Common myeloid progenitor, CD34-positive (primary cell): ENCODE measurements around the gene TNKS2.

ENCODE experiments used
- CTCF ChIA-PET: fragments of 350-600 bp; sonication (Branson Sonifier 250); formaldehyde crosslinking; loops from one replicate; lab custom pipeline; 2021; ENCODE audit warnings: antibody characterized with exemption; lab: Charles Lee
- POLR2A ChIA-PET: fragments of 350-600 bp; sonication (Branson Sonifier 250); formaldehyde crosslinking; loops from one replicate; lab custom pipeline; 2021; ENCODE audit warnings: antibody characterized with exemption; lab: Charles Lee
- DNase-seq, 3 donors: peaks; one replicate each; pipeline versions ENCODE4 v3.0.0 to v3.0.0-alpha.2; 2013
- H3K27ac ChIP-seq, 2 experiments: 1 replicate in 1 of 2; 2 replicates in 1 of 2; pipeline ENCODE4 v1.7.0; 2013; ENCODE audit warnings: inconsistent platforms in 2 of 2, low read length in 2 of 2, mild to moderate bottlenecking in 2 of 2, low read depth in 1 of 2, moderate library complexity in 1 of 2; ENCODE audit not compliant: severe bottlenecking in 2 of 2, insufficient read depth in 1 of 2, poor library complexity in 1 of 2
- H3K27me3 ChIP-seq, 5 experiments: replicated peaks in 2 of 5; 1 replicate in 3 of 5; 2 replicates in 2 of 5; pipeline versions ENCODE4 v1.6.1 to v1.7.0; 2013; ENCODE audit warnings: low read length in 4 of 5, mild to moderate bottlenecking in 2 of 5, moderate library complexity in 2 of 5, inconsistent platforms in 1 of 5; ENCODE audit not compliant: insufficient read depth in 5 of 5, control insufficient read depth in 4 of 5
- H3K36me3 ChIP-seq, 4 experiments: 1 replicate in 2 of 4; 2 replicates in 2 of 4; pipeline versions ENCODE4 v1.6.1 to v1.7.0; 2013; ENCODE audit warnings: low read length in 3 of 4, control low read depth in 1 of 4, mild to moderate bottlenecking in 1 of 4; ENCODE audit not compliant: control insufficient read depth in 4 of 4, insufficient read depth in 4 of 4
- H3K4me1 ChIP-seq, 4 experiments: 1 replicate in 3 of 4; 2 replicates in 1 of 4; pipeline versions ENCODE4 v1.6.1 to v1.7.1; 2013; ENCODE audit warnings: low read length in 3 of 4, mild to moderate bottlenecking in 3 of 4, control low read depth in 1 of 4, inconsistent platforms in 1 of 4, moderate library complexity in 1 of 4; ENCODE audit not compliant: control insufficient read depth in 4 of 4, insufficient read depth in 4 of 4; ENCODE audit errors: control extremely low read depth in 1 of 4
- H3K4me3 ChIP-seq, 7 experiments: 1 replicate in 4 of 7; 2 replicates in 3 of 7; pipeline versions ENCODE4 v1.5.1 to v1.7.0; 2013; ENCODE audit warnings: mild to moderate bottlenecking in 7 of 7, low read length in 6 of 7, moderate library complexity in 6 of 7, inconsistent platforms in 2 of 7, low read depth in 2 of 7, control low read depth in 1 of 7; ENCODE audit not compliant: insufficient read depth in 4 of 7, control insufficient read depth in 1 of 7; ENCODE audit errors: extremely low read depth in 1 of 7
- H3K9me3 ChIP-seq, 5 experiments: 1 replicate in 4 of 5; 2 replicates in 1 of 5; pipeline versions ENCODE4 v1.6.1 to v1.7.1; 2013; ENCODE audit warnings: low read length in 4 of 5, mild to moderate bottlenecking in 2 of 5, inconsistent platforms in 1 of 5, low read depth in 1 of 5, moderate library complexity in 1 of 5; ENCODE audit not compliant: control insufficient read depth in 4 of 5, insufficient read depth in 2 of 5; ENCODE audit errors: control extremely low read depth in 1 of 5
- WGBS: methylation state at CpG from one replicate; pipeline ENCODE4 v1.1.5; 2013; ENCODE audit not compliant: insufficient coverage; 5-methylcytosine and 5-hydroxymethylcytosine counted together

TNKS2 gene

GRCh38 chr10:91901784-91902677 is 103.8 kb downstream of the TNKS2 start:
- ChIA-PET CTCF (no interaction called here), POLR2A (no interaction called here)
- no peaks in the 10 kb centered on the region for H3K27me3 ChIP-seq
- H3K4me3 ChIP-seq = no peak overlapping the region
- no peaks in the 10 kb centered on the region for H3K9me3 ChIP-seq
- H3K4me1 ChIP-seq = peaks cover 0 to 15% (median 5%) of the 10 kb centered on the region in 4 experiments
- WGBS = no CpG with 5 or more reads among the region's 2 CpGs
- peak; percentile 80 to 96 (median 93) for DNase-seq
- H3K36me3 ChIP-seq = peaks cover 0 to 3% (median 0%) of the 10 kb centered on the region in 4 experiments
- H3K27ac ChIP-seq = peak overlapping the region in 1 of 2 experiments; percentile 32

- Histone ChIP-seq H3K27me3 (no peaks in the 10 kb centered on the region), H3K4me1 (peaks cover 3 to 26% (median 14%) of the 10 kb centered on the region in 4 experiments), H3K4me3 (peak overlapping the region in 5 of 7 experiments; percentile 80 to 97 (median 84)), H3K9me3 (no peaks in the 10 kb centered on the region), H3K36me3 (peaks cover 0 to 3% (median 0%) of the 10 kb centered on the region in 4 experiments), H3K27ac (no peak overlapping the region)
- POLR2A ChIA-PET = interaction anchor here (0.6 kb wide), 3 partner anchors 9 to 1007 kb away, joined by 3 read pairs; no protein-coding TSS in a partner anchor
- CTCF ChIA-PET = interaction anchor here (0.9 to 2.1 kb wide), 6 partner anchors 8 to 72 kb away, joined by 3 to 7 read pairs (median 4); no protein-coding TSS in a partner anchor
- WGBS = 93% methylated on average over 5 of the region's 5 CpGs
- DNase-seq = no peak
Observed at GRCh38 chr10:91907033-91907594, 108.9 kb downstream of the TNKS2 start.

- POLR2A ChIA-PET = interaction anchor here (0.6 to 1.1 kb wide), 2 partner anchors 42 to 73 kb away, joined by 3 read pairs; no protein-coding TSS in a partner anchor
Observed at GRCh38 chr10:91907914-91908336, 109.7 kb downstream of the TNKS2 start.

DNA sequence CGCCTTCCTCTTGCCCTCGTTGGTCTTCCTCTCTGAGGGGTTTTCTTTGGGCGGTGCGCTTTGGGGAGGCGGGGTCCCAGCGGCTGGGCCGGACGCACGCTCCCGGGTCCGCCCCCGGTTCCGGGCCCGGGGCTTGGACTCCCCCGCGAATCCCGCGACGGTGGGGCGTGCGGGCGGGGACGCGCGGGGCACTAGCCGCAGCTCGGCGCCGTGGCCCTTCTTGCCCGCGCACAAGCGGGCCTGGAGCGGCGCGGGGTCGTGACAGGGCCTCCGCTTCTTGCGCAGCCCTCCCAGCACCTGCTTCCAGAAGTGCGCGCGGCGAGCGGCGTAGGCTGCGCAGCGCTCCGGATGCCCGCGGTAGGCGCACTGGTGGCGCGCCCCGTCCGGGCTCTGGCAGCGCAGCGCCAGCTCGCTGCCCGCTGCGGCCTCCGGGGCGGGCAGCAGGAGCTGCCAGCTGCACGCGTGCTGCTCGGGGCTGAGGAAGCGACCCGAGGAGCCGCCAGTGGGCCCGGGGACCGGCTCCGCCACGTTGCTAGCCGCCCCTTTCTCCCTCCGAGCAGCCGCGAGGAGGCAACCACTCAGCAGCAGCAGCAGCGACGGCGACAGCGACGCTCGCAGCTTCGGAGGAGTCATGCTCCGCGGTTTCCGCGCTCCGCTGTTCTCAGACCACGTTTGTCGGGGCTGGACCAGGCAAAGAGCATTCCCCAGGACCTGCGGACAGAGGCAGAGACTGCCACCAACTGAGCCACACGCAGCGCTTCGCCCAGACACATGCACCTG is 110.3 kb downstream of the TNKS2 start:
- no peaks in the 10 kb centered on the region for H3K9me3 ChIP-seq
- H3K27ac ChIP-seq = peak overlapping the region; percentile 32 to 40
- peak; percentile 83 to 93 (median 90) for DNase-seq
- ChIA-PET POLR2A (interaction anchor here (1.1 kb wide), 1 partner anchor 42 kb away, joined by 3 read pairs; no protein-coding TSS in a partner anchor), CTCF (interaction anchor here (0.8 to 2.1 kb wide), 11 partner anchors 10 to 610 kb away, joined by 3 to 7 read pairs (median 4); partner anchors contain the start of gene BTAF1)
- H3K36me3 ChIP-seq = peaks cover 0 to 3% (median 0%) of the 10 kb centered on the region in 4 experiments
- H3K4me1 ChIP-seq = peaks cover 3 to 19% (median 13%) of the 10 kb centered on the region in 4 experiments
- peak overlapping the region; percentile 80 to 97 (median 84) for H3K4me3 ChIP-seq
- peaks cover 0 to under 1% (median 0%) of the 10 kb centered on the region in 5 experiments for H3K27me3 ChIP-seq
- WGBS = 0% methylated on average over 69 of the region's 93 CpGs

More at GRCh38 chr10:91907914-91908336, 109.7 kb downstream of the TNKS2 start:
- CTCF ChIA-PET = interaction anchor here (0.9 to 2.1 kb wide), 8 partner anchors 9 to 148 kb away, joined by 3 to 7 read pairs (median 4); no protein-coding TSS in a partner anchor
- Histone ChIP-seq H3K4me3 (peak overlapping the region; percentile 80 to 97 (median 84)), H3K27ac (peak overlapping the region; percentile 22 to 40), H3K4me1 (peaks cover 3 to 19% (median 13%) of the 10 kb centered on the region in 4 experiments), H3K9me3 (no peaks in the 10 kb centered on the region), H3K36me3 (peaks cover 0 to 3% (median 0%) of the 10 kb centered on the region in 4 experiments), H3K27me3 (no peaks in the 10 kb centered on the region)
- 3% methylated on average over 16 of the region's 18 CpGs for WGBS
- peak; percentile 30 to 64 (median 54) for DNase-seq

DNA sequence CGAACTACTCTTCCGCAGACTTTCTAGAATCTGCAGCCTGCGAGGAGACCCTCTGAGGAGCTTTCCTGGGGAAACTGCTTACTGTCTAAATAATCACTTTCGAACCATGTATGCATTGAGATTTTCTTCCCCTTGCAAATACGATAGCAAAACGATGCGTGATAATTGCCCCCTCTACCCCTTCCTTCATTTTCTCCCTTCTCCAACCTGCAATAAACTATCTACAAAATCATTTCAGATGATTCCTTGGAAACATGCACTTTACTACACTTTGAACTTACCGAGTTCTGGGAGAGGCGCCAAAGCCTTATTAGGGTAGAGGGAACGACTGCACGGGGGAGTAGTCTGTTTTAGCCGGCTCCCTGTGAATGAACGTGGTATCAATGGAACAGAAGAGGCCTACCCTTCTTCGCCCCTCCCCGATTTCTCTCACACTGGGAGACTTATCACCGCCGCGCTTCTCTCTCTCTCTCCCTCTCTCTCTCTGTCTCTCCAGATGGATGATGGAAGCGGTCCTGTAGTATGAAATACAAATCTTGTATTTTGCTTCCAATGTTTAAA is 111.0 kb downstream of the TNKS2 start, which contains the start of gene FGFBP3:
FGFBP3 (minus strand) TSS at position 370 of the 561 bp plus-strand sequence. CDS start 517 bp downstream, outside the sequence.
- POLR2A ChIA-PET = interaction anchor here (1.1 kb wide), 1 partner anchor 41 kb away, joined by 3 read pairs; no protein-coding TSS in a partner anchor
- H3K27me3 ChIP-seq = peaks cover 0 to 6% (median 0%) of the 10 kb centered on the region in 5 experiments
- H3K27ac ChIP-seq = peak within 1 kb of the TSS; percentile 32 to 40
- H3K36me3 ChIP-seq = peaks cover 0 to 3% (median 0%) of the 10 kb centered on the region in 4 experiments
- WGBS = 0% methylated on average over 7 of the region's 19 CpGs
- no peaks in the 10 kb centered on the region for H3K9me3 ChIP-seq
- CTCF ChIA-PET = interaction anchor here (0.8 to 1.2 kb wide), 5 partner anchors 15 to 610 kb away, joined by 3 to 6 read pairs (median 3); partner anchors contain the start of gene BTAF1
- H3K4me3 ChIP-seq = peak within 1 kb of the TSS; percentile 80 to 97 (median 84)
- peak; percentile 54 to 81 (median 74) for DNase-seq
- H3K4me1 ChIP-seq = peaks cover 3 to 19% (median 13%) of the 10 kb centered on the region in 4 experiments
